HG03066 (cell line): Measurements from ENCODE around the gene CPNE9.

Experiments used
- ATAC-seq: cut with Tn5 transposase; IDR thresholded peaks from one replicate; pipeline ENCODE4 v1.9.1; 2021; ENCODE audit warnings: low read depth; ENCODE audit not compliant: unreplicated experiment

Gene CPNE9

GRCh38 chr3:9686703-9687102 lies 16.9 kb upstream of the CPNE9 start:
- ATAC-seq, result no peak

- no peak for ATAC-seq
These were observed 16.1 kb upstream of the CPNE9 start for GRCh38 chr3:9687514-9687913.

GRCh38 chr3:9688961-9689360 lies 14.7 kb upstream of the CPNE9 start:
- ATAC-seq, result no peak

GRCh38 chr3:9689757-9690156 lies 13.9 kb upstream of the CPNE9 start:
- no peak for ATAC-seq

GRCh38 chr3:9690451-9691450 lies 12.9 kb upstream of the CPNE9 start:
- peak; percentile 99 for ATAC-seq

GRCh38 chr3:9691636-9692035 lies 12.0 kb upstream of the CPNE9 start:
- no peak for ATAC-seq

- ATAC-seq, result no peak
These were observed 11.2 kb upstream of the CPNE9 start for GRCh38 chr3:9692416-9692815.

GRCh38 chr3:9695345-9695744 lies 8.3 kb upstream of the CPNE9 start:
- no peak for ATAC-seq

- ATAC-seq, result no peak
These were observed 7.9 kb upstream of the CPNE9 start for GRCh38 chr3:9695746-9696145.

GRCh38 chr3:9696480-9697220 lies 7.0 kb upstream of the CPNE9 start:
- ATAC-seq, result no peak

GRCh38 chr3:9697892-9698291 lies 5.7 kb upstream of the CPNE9 start:
- ATAC-seq, result no peak

GRCh38 chr3:9698293-9698692 lies 5.3 kb upstream of the CPNE9 start:
- ATAC-seq, result no peak

- no peak for ATAC-seq
These were observed 3.1 kb upstream of the CPNE9 start for GRCh38 chr3:9700536-9700935.

GRCh38 chr3:9701006-9701405 lies 2.6 kb upstream of the CPNE9 start:
- no peak for ATAC-seq

- ATAC-seq, result no peak
These were observed 1.9 kb upstream of the CPNE9 start for GRCh38 chr3:9701711-9702110.

GRCh38 chr3:9703240-9703639 lies 393 bp upstream of the CPNE9 start:
- no peak for ATAC-seq

- ATAC-seq, result no peak
These were observed 1.0 kb downstream of the CPNE9 start for GRCh38 chr3:9704347-9705322.

- no peak for ATAC-seq
These were observed 6.6 kb downstream of the CPNE9 start for GRCh38 chr3:9710174-9710739.

GRCh38 chr3:9712415-9712814 lies 8.8 kb downstream of the CPNE9 start:
- no peak for ATAC-seq

GRCh38 chr3:9713142-9713541 lies 9.5 kb downstream of the CPNE9 start:
- ATAC-seq, result no peak
